Measurements from ENCODE around the gene EXOC6.

Gene EXOC6

DNA sequence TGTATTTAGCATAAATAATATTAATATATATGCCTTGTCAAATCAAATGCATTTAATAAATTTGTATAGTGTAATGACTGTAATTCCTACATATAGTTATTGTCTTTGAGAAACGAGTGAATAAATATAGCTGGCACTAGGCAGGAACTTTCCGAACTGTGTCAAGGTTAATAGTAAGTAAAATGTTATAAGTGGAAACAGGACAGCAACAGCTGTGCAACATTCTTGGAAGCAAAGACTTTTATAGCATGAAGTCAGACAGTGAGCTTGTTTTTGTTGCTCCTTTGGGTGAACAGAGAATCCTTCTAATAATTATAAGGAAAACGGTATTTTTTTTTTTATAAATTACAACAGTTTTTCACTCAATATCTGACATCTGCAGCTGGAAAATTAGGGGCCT, 14.0 kb upstream of the EXOC6 start:
- TF ChIP-seq, protein P1, sequence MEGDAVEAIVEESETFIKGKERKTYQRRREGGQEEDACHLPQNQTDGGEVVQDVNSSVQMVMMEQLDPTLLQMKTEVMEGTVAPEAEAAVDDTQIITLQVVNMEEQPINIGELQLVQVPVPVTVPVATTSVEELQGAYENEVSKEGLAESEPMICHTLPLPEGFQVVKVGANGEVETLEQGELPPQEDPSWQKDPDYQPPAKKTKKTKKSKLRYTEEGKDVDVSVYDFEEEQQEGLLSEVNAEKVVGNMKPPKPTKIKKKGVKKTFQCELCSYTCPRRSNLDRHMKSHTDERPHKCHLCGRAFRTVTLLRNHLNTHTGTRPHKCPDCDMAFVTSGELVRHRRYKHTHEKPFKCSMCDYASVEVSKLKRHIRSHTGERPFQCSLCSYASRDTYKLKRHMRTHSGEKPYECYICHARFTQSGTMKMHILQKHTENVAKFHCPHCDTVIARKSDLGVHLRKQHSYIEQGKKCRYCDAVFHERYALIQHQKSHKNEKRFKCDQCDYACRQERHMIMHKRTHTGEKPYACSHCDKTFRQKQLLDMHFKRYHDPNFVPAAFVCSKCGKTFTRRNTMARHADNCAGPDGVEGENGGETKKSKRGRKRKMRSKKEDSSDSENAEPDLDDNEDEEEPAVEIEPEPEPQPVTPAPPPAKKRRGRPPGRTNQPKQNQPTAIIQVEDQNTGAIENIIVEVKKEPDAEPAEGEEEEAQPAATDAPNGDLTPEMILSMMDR (IDR thresholded peaks at IDR 0.05; ENCODE audit: extremely low read depth, missing control alignments), result no peak
- DNase-seq (ENCODE audit: low spot score), result no peak

DNA sequence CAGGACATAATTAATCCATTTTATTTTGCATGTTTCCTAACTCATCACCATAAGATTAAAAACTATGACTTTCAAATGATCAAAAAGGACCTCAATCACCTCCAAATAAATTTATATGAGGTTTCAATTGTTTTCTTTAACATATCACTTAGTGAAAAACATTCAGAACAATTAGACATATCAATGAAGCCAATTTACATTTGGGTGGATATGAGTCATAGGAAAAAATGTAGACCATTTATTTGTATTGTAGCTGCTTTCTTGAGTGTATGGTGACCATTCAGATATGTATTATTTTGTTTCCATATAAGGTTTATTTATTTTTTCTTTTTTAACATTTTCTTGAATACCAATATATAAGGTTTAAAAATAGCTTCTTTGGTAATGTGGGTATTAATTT, 13.3 kb upstream of the EXOC6 start:
- no peak for DNase-seq (ENCODE audit: low spot score)

DNA sequence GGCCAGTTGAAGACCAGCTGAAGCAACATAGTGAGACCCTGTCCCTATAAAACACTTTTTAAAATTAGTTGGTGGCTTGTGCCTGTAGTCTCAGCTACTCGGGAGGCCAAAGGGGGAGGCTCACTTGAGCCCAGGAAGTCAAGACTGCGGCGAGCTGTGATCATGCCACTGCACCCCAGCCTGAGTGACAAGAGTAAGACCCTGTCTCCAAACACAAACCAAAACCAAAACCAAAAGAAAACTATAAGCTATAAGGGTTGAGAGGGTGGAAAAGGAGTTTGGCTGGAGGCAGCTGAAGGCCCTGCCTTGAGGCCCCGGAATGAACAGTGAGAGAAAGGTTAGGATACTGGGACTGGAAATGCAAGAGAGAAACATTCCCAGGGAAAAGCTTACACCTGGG, 10.9 kb upstream of the EXOC6 start:
- DNase-seq (ENCODE audit: low spot score), result no peak
- TF ChIP-seq, protein P1 (IDR thresholded peaks at IDR 0.05; ENCODE audit: extremely low read depth, missing control alignments), result no peak

More for the DNA sequence above, 13.3 kb upstream of the EXOC6 start:
- TF ChIP-seq, protein P1 (IDR thresholded peaks at IDR 0.05; ENCODE audit: extremely low read depth, missing control alignments), result no peak

DNA sequence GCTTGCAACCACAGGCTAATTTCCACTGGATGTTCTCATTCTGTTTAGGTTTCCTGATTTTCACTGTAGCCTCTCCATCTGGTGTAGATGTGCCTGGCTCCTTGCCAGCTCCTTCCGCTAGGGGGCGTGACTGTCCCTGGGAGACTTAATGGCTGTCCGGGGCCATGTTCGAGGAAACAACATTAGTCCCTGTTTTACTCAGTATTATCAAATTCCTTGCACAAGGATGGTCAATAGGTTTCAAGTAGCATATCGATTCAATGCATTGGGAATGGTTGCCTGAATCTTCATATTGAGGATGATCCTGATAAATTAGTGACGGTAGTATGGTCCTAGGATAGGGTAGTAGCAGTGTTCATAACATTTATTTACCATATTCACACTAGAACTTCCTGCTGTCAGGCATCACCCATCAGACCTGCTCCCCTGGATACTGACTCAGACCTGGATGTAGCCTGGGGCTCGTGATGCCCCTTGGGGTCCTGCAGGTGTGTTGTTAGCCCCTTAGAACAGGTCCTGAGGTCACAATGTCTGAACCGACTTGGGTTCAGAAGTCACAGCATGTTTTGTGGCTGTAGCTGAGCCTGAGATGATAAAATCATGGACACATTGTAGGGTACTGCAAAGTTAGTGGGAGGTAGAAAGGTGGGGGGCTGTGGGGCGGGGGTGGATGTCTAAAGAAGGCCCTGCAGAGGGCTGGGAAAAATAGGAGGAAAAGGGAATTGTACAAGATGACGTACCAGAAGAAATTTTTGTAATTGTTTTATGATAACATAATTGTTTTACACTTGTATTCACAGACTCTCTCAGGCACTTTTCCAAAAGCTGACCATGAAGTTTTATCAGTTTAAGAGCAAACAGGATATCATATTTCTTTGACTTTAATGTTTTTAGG, 8.9 kb upstream of the EXOC6 start:
- TF ChIP-seq, protein P1 (IDR thresholded peaks at IDR 0.05; ENCODE audit: extremely low read depth, missing control alignments), result peak; percentile 32
- DNase-seq (ENCODE audit: low spot score), result peak; percentile 27

DNA sequence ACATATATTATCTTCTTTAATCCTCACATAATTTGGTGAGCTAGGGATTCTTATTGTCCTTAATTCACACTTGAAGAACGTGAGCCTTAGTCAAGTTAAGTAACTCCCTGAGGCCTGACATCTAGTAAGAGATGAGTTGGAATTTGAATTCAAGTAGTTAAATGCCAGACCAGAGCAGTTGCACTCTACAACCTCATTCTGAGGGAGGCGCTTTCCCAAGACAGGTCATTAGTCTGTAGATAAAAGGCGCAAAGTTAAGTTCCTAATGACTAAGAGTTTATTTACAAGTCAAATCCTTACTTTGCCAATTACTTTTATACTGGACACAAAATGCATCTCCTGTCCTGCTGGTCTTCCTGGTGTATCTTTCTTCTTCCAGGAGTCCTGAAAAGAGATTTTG, 3.6 kb upstream of the EXOC6 start:
- DNase-seq (ENCODE audit: low spot score), result no peak
- TF ChIP-seq, protein P1 (IDR thresholded peaks at IDR 0.05; ENCODE audit: extremely low read depth, missing control alignments), result no peak

DNA sequence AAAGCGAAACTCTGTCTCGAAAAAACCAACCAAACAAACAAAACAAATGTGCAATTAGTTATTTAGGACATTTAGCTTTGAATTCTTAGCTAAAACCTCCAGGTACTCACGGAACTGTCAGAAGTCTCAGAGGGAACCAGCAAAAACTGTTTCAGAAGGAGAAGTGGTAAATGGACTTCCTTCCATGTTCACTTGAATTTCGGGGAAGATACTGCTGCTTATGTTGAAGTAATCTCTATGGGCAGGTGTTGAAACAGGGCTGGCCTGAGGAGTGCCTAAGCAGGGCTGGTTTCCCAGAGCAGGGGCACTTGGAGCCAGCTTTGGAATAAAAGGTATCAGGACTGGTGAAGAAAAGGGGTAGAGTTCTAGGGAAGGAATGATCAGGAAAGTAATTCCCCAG, 2.4 kb upstream of the EXOC6 start:
- no peak for DNase-seq (ENCODE audit: low spot score)
- TF ChIP-seq, protein P1 (IDR thresholded peaks at IDR 0.05; ENCODE audit: extremely low read depth, missing control alignments), result no peak

DNA sequence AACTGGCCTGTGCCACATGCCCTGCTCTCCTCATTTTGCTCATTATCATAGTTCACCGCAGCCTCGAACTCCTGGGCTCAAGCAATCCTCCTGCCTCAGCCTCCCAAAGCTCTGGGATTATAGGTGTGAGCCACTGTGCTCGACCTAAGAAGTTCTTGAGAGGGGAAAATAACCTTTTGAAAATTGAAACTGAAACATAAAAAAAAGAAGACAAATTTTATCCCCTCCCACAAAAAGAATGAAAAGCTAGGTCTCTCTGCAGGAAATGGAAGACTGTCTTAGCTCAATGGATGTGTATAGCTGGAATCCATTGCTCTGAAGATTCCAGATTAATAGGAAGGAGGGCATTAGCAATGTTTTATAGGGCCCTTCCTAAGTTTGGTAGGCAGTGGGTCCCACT, 2.0 kb upstream of the EXOC6 start:
- TF ChIP-seq, protein P1 (IDR thresholded peaks at IDR 0.05; ENCODE audit: extremely low read depth, missing control alignments), result no peak
- DNase-seq (ENCODE audit: low spot score), result no peak
